GM21390 (cell line): ENCODE data around the gene CAMK1.

Experiments
- ATAC-seq: cut with Tn5 transposase; IDR thresholded peaks from one replicate; pipeline ENCODE4 v1.9.1; 2021; ENCODE audit not compliant: unreplicated experiment

Gene CAMK1

GRCh38 chr3:9713142-9713541, 56.6 kb downstream of the CAMK1 start:
- ATAC-seq, result no peak

- ATAC-seq, result no peak
These were observed 57.3 kb downstream of the CAMK1 start for GRCh38 chr3:9712415-9712814.

GRCh38 chr3:9710174-9710739, 59.5 kb downstream of the CAMK1 start:
- no peak for ATAC-seq
